ENCODE results near the gene TSPAN19.
A peak's percentile ranks its signal among the peaks of the same experiment; 100 is the strongest.
"Not testable (repeated sequence)": the region's sequence is repeated elsewhere in the genome, so short reads cannot be mapped to it uniquely, and the experiment has no call there.

Gene TSPAN19

GRCh38 chr12:85036234-85036707 is at the start of gene TSPAN19, which contains the start of gene LRRIQ1:
TSS of gene TSPAN19 (minus strand) at chr12:85036277. CDS start at chr12:85029946, 6,331 bp downstream.
TSS of gene LRRIQ1 (plus strand) at chr12:85036351. CDS start at chr12:85038177, 1,826 bp downstream.
- peak; percentile 91 for DNase-seq (ENCODE audit: low spot score)

GRCh38 chr12:85085066-85085465 is 49.0 kb upstream of the TSPAN19 start:
- DNase-seq (ENCODE audit: low spot score): no peak

- peak; percentile 64 for DNase-seq (ENCODE audit: low spot score)
Measured at GRCh38 chr12:85076688-85077430, 40.8 kb upstream of the TSPAN19 start.

GRCh38 chr12:85072826-85073225 is 36.7 kb upstream of the TSPAN19 start:
- no peak for DNase-seq (ENCODE audit: low spot score)

- DNase-seq (ENCODE audit: low spot score): no peak
Measured at GRCh38 chr12:85065837-85066482, 29.9 kb upstream of the TSPAN19 start.

- no peak for DNase-seq (ENCODE audit: low spot score)
Measured at GRCh38 chr12:85060916-85061315, 24.8 kb upstream of the TSPAN19 start.

- DNase-seq (ENCODE audit: low spot score): no peak
Measured at GRCh38 chr12:85059594-85059993, 23.5 kb upstream of the TSPAN19 start.

GRCh38 chr12:85058339-85058738 is 22.3 kb upstream of the TSPAN19 start:
- DNase-seq (ENCODE audit: low spot score): no peak

GRCh38 chr12:85057370-85057963 is 21.4 kb upstream of the TSPAN19 start:
- peak; percentile 41 for DNase-seq (ENCODE audit: low spot score)

GRCh38 chr12:85043829-85044228 is 7.8 kb upstream of the TSPAN19 start:
- no peak for DNase-seq (ENCODE audit: low spot score)

- DNase-seq (ENCODE audit: low spot score): no peak
Measured at GRCh38 chr12:85041395-85041794, 5.3 kb upstream of the TSPAN19 start.

- DNase-seq (ENCODE audit: low spot score): no peak
Measured at GRCh38 chr12:85036733-85037132, 656 bp upstream of the TSPAN19 start.

- DNase-seq (ENCODE audit: low spot score): peak; percentile 55
Measured at GRCh38 chr12:85029456-85029855, 6.6 kb downstream of the TSPAN19 start.

- DNase-seq (ENCODE audit: low spot score): no peak
Measured at GRCh38 chr12:85018098-85018497, 18.0 kb downstream of the TSPAN19 start.

- no peak for DNase-seq (ENCODE audit: low spot score)
Measured at GRCh38 chr12:85017618-85018017, 18.5 kb downstream of the TSPAN19 start.

- no peak for DNase-seq (ENCODE audit: low spot score)
Measured at GRCh38 chr12:85017133-85017532, 18.9 kb downstream of the TSPAN19 start.

- no peak for DNase-seq (ENCODE audit: low spot score)
Measured at GRCh38 chr12:85016413-85016812, 19.7 kb downstream of the TSPAN19 start.

- DNase-seq (ENCODE audit: low spot score): no peak
Measured at GRCh38 chr12:85007836-85008235, 28.2 kb downstream of the TSPAN19 start.

- no peak for DNase-seq (ENCODE audit: low spot score)
Measured at GRCh38 chr12:85006206-85006605, 29.9 kb downstream of the TSPAN19 start.

- DNase-seq (ENCODE audit: low spot score): no peak
Measured at GRCh38 chr12:85005615-85006014, 30.5 kb downstream of the TSPAN19 start.

GRCh38 chr12:85005047-85005446 is 31.0 kb downstream of the TSPAN19 start:
- DNase-seq (ENCODE audit: low spot score): not testable (repeated sequence)

- no peak for DNase-seq (ENCODE audit: low spot score)
Measured at GRCh38 chr12:85004204-85004603, 31.9 kb downstream of the TSPAN19 start.

- DNase-seq (ENCODE audit: low spot score): no peak
Measured at GRCh38 chr12:85002778-85003296, 33.2 kb downstream of the TSPAN19 start.
